8988T (cell line): ENCODE results near the gene RUNDC1.

ENCODE experiments used
- DNase-seq: peaks from one replicate; pipeline ENCODE4 v3.0.0; 2011

The RUNDC1 gene

DNA sequence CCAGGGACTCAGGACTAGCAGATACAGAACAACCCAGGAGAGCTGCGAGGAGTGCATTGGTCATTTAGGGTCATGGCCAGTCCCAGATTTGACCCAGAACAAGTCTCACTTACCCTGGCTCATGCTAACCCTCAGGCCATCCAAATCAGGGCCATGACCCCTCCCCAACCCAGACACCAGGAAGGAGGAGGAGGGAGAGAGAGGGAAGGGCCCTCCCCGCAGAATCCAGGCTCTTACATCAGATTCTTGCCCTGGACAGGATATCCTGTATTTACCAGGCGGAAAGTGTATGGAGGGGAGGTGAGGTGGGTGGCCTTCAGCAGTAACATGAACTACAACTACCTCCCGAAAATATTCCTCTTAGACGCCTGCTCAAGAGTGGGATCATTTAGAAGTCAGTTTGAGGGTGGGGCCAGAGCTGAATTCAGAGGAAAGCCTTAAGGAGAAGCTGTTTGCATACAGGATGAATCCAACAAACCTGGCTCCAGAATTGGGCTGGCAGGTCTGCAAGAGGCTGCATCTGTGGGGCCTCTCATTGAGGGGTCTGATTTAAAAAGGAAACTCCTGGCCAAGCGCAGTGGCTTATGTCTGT, 39.8 kb downstream of the RUNDC1 start:
- DNase-seq = no peak

GRCh38 chr17:43020789-43021740, 40.7 kb downstream of the RUNDC1 start:
- peak; percentile 72 for DNase-seq

- peak; percentile 77 for DNase-seq
Observed at GRCh38 chr17:43021741-43022512, 41.6 kb downstream of the RUNDC1 start, which contains the start of gene VAT1. TSS of gene VAT1 (minus strand) at chr17:43022385. CDS start at chr17:43022322, 63 bp downstream.

GRCh38 chr17:43024407-43025289, 44.3 kb downstream of the RUNDC1 start, which contains the start of gene RND2:
TSS of gene RND2 (plus strand) at chr17:43025231. CDS start at chr17:43025348, 117 bp downstream.
- DNase-seq = peak; percentile 99

- DNase-seq = peak; percentile 42
Observed at GRCh38 chr17:43025290-43025657, 44.9 kb downstream of the RUNDC1 start.

DNA sequence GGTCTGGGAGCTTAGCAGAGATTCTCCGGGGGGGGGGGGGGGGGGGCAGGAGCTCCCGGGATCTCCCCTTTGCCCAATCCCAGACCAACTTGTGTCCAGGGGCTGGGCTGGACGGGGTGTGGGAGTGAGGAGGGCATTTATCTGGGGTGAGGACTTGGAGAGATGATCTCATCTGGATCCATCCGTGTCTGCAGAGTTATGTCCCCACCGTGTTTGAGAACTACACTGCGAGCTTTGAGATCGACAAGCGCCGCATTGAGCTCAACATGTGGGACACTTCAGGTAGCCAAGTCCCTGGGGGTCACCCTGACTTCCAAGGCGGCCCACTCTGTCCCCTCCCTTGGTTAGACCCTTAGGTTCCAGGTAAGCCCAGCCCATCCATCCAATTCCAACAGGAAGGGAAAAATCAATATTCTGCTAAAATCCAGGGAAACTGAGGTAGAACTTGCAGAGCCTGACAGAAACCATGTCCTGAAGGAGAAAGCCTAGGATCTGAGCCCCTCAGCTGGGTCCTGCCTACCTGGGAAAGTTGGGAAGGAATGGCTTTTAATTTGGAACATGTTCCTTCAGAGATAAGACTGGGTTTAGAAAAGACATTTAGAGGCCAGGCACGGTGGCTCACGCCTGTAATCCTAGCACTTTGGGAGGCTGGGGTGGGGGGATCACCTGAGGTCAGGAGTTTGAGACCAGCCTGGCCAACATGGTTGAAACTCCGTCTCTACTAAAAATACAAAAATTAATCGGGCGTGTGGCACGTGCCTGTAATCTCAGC, 45.6 kb downstream of the RUNDC1 start:
- DNase-seq = no peak

- DNase-seq = no peak
Observed at GRCh38 chr17:43026595-43026994, 46.2 kb downstream of the RUNDC1 start.

- DNase-seq = no peak
Observed at GRCh38 chr17:43027091-43028032, 47.0 kb downstream of the RUNDC1 start.

GRCh38 chr17:43028221-43028861, 48.0 kb downstream of the RUNDC1 start:
- no peak for DNase-seq

DNA sequence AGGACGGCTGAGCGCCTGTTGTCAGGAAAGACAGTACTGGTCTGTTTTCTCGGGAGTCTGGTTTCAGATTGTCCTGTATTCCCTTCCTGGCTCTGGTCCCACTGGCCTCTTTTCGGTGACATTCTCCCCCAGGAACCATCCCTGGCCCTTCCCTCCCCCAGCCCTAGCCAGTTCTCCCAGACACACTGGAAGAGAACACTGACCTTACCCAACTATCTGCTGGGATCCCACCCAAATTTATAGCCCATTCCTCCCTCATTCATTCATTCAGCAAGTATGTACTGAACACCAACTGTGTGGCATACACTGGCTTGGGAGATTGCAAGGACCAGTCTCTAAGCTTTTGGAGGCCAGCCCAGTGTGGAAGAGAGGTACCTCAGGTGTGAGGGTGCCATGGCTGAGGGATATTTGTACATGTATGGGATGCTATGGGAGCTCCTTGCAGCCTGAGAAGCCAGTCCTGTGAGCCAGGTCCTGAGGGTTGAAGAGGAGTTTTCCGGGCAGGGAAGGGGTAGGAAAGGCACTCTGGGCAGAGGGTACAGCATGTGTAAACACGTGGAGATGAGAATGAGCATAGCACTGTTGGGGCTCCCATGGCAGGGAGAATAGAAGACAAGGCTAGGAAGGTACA, 49.9 kb downstream of the RUNDC1 start:
- no peak for DNase-seq

GRCh38 chr17:43031666-43032065, 51.3 kb downstream of the RUNDC1 start:
- no peak for DNase-seq

DNA sequence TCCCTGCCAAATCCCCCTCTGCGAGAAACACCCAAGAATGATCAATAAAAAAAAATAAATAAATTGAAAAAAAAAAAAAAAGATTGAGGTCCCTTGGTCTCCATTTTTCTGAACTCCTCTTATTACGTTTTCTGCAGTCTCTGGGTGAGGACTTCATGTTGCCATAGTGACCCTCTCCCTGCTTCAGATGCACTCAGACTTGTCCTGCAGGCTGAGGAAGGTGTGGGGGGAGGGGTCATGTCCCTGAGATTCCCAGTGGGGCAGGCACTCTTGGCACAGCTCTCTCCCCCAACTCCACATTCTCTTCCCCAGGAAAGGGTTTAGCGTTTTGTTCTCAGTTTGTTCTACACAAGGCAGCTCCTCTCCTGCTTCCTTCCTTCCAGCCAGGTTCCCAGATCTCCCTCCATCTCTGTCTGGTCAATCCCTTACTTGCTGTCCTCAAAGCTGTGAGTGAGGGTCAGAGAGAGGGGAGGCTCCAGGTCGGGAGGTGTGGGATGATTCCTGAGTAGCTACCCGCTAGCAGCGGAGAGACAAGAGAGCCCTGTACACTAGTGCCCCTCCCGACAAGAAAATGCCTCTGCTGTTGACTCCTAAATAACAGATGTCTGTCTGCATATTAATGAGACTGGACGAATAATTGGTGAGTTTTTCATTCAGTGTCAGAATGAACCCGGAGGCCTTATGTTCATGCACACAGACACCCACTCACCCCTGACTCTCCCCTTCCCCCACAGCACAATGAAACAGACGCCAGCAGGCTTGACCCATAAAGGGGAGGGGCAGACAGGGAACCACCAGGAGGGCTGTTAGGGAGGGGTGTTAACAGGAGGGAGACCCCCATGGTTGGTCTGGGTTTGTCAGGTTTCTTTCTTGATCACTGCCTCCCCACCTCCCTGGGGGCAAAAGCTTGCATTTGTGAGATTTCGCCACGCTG, 53.9 kb downstream of the RUNDC1 start:
- DNase-seq = no peak

DNA sequence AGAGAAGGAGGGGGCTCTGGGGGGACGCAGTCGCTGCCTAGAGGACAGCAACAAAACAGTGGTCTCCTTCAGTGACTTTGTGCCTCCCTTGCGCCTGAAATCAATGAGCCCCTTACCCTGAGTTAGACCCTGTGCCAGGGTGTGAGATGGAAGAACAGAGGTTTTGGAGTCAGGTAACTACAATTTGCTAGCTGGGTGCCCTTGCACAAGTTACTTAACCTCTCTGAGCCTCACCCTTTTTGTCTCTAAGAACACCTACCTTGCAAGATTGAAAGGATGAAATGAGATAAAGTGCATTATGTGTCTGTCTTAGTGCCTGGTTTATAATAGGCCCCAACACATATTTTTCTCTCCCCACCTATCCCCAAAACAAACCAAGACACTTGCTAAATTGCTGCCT, 54.5 kb downstream of the RUNDC1 start:
- no peak for DNase-seq

GRCh38 chr17:43039646-43040045, 59.3 kb downstream of the RUNDC1 start:
- no peak for DNase-seq

DNA sequence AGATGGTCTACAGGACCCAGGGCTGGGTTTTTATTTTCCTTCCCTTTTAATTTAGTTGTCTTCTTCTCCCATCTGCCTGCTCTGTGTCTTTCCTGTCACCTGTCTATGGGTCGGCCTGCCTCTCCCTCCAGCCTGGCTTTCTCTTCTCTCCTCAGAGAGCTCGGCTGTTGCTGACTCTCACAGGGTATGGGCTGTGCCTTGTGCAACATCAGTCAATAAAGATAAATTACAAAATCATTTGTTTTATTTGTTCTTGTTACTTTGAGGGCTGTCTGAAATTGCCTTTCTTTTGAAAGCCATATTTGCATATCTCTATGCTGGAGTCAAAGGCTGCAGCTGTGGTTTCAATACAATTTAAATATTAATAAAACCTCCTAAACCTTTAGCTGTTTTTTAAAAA, 60.3 kb downstream of the RUNDC1 start:
- DNase-seq = no peak

- DNase-seq = no peak
Observed at GRCh38 chr17:43042025-43042628, 61.8 kb downstream of the RUNDC1 start.
